Endometrium (tissue), 2 donors: ENCODE results near the gene ARHGAP20.

Experiments
- FAIRE-seq: peaks from 2 replicates; lab custom pipeline; 2012; peaks lifted over from hg19 to GRCh38; lab: Jason Lieb, UNC
- donor health status: control.
- donor health status: control.

The ARHGAP20 gene, protein sequence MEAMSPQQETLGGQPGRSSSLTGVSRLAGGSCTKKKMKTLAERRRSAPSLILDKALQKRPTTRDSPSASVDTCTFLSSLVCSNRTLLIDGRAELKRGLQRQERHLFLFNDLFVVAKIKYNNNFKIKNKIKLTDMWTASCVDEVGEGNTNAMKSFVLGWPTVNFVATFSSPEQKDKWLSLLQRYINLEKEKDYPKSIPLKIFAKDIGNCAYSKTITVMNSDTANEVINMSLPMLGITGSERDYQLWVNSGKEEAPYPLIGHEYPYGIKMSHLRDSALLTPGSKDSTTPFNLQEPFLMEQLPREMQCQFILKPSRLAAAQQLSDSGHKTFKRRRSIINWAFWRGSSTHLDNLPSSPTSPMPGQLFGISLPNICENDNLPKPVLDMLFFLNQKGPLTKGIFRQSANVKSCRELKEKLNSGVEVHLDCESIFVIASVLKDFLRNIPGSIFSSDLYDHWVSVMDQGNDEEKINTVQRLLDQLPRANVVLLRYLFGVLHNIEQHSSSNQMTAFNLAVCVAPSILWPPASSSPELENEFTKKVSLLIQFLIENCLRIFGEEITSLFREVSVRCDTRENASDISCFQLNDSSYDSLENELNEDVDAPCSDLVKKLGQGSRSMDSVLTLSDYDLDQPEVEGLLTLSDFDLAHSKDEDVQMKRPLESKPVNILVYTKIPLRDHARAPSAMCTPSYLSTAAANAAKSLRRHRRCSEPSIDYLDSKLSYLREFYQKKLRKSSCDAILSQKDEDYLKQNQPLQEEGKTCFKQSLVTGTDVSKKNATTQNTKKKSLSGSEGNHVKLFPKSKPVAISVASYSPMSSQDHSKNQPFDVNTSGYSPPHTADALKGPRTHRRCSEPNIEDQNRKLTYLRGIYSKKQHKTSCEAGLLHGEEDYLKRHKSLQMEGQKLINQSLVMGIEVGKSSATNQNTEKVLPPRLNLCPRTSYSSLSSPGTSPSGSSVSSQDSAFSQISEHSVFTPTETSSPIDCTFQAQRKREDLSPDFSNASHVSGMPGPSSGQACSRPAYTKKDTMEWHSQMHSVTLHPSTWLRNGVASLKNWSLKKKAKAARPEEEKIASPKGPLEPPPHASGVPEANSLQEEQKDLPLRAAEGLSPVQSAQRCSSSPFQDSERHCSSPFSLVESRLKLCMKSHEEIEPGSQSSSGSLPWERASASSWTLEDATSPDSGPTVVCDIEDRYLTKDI

DNA sequence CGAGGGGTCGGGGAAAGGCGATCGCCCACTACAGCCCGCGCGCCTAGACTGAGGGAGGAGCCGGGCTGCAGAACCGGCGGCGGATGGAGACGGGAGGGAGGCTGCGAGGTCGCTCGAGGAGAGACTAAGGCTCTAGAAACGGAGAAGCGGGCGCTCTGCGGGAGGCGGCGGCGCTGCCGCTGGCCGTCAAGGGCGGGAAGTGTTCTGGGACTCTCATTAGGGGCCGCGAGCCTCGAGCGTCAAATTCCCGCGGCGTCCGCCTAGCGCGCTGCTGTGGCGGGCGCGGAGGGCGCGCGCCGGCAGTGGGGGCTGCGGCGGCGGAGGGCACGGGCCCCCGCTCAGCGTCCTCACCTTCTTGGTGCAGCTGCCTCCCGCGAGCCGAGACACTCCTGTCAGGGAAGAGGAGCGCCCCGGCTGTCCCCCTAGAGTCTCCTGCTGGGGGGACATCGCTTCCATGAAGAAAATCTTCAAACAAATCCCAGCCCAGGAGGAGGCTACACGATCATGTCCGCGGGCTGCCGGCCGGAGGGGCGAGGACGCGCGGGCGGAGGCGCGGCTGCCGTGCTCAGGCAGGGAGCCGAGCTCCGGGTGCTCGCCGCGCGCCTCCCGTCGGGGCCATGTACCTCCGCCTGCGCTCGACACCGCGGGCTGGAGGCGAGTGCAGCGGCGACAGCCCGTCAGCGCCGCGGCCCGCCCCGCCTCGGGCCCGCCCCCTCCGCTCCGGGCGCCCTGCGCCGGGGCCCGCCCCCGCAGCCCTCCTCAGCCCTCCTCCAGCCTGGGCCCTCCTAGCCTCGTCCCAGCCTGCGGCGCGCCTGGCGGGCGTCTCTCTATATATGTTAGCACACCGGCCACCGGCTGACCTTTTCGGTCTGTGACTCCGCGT, at the start of gene ARHGAP20:
Gene ARHGAP20, minus strand, starts transcription at position 662 of the 883 bp plus-strand sequence. Its CDS starts 206 bp downstream, at position 456.
- FAIRE-seq = no peak

DNA sequence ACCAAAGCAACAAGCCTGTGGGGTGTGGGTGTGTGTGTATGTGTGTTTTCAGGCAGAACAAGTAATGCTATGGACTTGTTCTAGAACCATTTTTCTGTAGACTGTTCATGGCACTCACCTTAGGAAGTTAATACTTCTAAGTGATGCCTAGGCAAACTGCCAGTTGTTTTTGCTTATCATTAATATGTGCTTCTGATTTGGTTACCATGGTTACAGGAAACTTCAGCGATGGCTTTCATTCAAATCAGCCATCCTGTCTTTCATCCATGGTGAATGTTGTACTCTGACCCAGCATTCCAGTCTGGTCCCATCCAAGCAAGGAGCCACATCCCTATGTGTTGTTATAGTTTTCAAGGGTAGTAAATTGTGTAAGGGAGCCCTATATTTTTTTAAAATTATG, 49.8 kb upstream of the ARHGAP20 start:
- no peak for FAIRE-seq

DNA sequence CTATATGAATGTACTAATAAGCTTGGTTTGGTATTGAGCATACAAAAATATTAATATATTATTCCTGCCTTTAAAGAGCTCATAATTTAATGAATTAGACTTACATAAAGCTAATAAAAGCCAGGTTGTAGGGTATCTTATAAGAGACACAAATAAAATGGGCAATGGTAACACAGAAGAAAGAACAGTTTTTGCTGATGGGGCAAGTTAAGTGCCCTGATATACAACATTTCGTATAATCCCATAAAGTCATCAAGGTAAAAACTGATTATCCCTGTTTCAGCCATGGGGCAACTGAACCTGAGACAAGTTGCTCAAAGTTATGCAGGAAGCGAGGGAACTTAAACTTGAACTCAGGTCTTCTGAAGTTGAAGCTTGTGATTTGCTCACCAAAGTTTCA, 48.9 kb upstream of the ARHGAP20 start:
- FAIRE-seq = no peak

DNA sequence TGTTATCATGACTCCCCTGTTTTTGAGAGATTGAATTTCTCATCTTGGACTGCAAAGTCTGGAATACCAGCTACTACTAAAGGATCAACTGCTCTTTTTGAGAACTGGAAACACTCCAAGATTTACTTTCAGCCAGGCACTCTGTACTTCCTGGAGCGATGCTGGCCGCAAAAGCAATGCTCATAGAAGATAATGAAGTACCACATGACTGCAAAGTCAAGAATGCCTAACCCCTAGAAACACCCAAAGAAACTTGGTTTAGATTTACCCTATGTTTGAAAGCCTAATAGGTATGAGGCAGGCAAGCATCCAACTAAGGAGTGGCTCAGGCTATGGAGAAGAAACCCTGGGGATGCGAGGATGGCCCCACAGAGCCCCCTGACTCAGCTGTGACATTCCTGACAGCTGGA, 47.7 kb upstream of the ARHGAP20 start:
- FAIRE-seq = no peak

DNA sequence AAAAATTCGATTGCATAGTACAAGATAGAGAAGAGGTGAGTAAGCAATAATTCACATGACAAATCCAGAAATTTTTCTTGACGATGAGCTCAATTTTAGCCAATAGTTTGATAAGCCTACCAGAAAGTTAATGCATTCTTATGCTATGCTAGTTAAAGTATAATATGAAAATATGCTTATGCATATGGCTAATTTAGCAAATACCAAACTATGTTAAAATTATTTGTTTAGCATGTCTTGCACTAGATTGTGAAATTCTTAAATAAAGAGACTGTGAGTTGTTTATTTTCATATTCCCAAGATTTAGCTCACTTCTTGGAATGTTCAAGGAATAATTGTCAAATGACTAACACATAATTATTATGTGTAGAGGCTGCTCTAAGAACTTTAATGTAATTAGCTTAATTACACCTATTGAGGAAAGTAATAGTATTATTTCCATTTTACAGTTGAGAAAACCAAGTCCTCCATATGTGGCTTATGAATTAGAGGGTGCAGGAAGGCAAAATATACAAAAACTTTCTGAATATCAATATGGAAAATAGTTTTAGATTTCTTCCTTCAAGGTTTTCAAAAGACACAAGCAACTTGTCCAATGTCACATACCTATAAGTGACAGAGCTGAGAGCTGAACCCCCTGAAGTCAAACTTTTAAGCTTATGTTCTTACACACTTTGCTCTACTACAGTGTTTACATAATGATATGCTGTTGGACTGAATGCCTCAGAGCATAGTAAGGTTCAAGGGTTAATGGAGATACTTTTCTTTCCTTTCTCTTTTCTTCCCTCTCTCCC, 45.9 kb upstream of the ARHGAP20 start:
- FAIRE-seq = no peak

DNA sequence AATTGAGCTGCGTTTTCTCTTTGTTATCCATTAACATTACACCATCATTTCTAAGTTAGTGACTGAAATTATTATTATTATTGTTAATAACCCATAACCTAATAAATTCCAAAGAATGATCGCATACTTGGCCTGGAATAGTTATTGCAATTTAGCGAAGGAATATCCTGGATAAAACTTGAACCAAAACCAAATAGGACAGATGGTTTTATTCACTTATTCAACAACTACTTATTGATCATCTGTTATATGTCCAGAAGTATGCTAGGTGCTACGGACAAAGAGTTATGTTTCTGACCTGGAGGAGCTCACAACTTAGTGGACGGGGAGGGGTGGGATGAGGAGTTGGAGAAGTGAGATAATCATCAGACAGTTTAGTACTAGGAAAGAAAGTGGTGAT, 44.8 kb upstream of the ARHGAP20 start:
- no peak for FAIRE-seq

DNA sequence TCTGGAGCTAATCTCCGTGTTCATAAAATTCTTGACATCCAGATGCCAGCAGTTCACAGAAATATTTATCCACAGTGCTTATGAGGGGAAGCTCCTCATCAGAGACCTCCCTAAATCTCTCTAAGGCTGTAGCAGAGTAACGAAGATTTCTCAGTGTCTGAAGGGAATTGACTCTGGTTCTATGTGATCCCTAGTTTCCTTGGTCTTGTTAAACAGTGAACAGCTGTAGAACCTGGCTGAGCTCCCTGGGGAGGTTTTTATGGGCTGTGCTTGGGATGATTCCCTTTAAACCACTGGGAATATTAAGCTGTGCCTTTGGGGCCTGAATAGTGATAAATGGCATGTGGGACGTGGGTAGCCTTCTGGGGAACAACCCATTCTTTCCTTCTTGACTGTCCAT, 43.7 kb upstream of the ARHGAP20 start:
- no peak for FAIRE-seq

DNA sequence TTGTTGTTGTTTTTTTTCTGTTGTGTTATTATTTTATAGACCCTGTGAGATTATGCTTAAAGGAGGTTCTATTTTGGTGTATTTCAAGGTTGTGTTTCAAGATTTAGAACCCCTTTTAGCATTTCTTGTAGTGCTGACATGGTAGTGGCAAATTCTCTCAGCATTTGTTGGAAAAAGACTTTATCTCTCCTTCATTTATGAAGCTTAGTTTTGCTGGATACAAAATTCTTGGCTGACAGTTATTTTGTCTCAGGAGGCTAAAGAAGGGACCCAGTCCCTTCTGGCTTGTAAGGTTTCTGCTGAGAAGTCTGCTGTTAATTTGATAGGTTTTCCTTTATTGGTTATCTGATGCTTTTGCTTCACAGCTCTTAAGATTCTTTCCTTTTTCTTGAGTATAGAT, 40.7 kb upstream of the ARHGAP20 start:
- FAIRE-seq = no peak

DNA sequence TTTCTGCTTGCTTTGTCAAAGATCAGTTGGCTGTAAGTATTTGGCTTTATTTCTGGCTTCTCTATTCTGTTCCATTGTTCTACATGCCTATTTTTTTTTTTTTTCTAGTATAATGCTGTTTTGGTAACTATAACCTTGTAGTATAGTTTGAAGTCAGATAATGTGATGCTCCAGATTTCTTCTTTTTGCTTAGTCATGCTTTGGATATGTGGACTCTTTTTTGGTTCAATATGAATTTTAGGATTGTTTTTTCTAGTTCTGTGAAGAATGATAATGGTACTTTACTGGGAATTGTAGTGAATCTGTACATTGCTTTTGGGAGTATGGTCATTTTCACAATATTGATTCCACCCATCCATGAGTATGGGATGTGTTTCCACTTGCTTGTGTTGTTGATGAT, 37.9 kb upstream of the ARHGAP20 start:
- FAIRE-seq = no peak

DNA sequence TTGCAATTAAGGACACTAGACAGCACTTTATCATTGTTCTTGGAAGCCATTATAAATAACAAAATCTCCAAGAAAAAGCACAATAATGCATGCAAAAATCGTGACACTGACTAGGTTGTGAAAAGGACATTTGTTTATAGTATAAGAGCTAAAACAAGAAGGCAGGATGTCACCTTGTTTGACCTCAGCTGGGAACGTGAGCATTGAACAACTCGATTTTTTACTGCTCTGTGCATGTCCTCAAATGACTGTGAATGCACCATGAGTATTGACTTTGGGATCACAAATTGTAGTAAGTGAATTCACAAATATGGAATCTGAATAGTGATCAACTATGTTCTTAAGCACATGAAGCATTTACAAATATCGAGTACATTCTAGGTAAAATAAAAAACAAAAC, 35.3 kb upstream of the ARHGAP20 start:
- FAIRE-seq = no peak

DNA sequence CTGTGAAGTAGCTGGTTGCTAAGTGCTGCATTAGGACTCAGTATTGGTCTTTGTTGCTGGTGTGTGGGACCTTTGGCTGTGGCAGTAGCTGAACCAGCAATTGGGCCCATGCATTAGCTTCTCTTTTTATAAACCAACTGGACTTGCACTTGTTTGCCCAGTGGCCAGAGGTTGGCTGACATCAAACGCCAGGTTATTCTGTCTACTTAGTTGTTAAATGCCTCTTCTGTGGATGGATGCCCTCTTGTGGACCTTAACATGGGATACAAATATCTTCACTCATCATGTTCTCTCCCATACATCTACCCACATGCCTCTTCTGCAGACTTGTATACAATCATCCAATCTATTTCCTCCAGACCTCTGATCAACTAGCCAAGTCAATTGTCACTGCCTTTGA, 26.4 kb upstream of the ARHGAP20 start:
- FAIRE-seq = no peak

DNA sequence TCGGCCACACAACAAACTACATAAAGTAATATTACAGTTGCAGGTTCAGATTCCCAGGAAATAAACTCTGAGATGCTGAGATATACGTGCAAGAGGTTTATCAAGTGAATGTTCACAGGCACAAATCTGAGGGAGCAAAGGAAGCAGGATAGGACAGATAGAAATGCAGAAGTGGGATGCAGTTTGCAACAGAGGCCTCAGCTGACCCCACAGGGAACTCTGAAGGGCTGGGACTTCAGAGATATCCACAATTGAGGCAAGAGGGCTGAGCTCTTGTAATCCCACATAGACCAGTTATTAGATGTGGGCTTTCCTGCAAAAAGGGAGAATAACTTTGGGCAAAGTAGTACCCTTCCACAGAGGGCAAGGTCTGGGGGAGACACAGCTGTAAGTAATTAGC, 25.4 kb upstream of the ARHGAP20 start:
- FAIRE-seq = no peak

DNA sequence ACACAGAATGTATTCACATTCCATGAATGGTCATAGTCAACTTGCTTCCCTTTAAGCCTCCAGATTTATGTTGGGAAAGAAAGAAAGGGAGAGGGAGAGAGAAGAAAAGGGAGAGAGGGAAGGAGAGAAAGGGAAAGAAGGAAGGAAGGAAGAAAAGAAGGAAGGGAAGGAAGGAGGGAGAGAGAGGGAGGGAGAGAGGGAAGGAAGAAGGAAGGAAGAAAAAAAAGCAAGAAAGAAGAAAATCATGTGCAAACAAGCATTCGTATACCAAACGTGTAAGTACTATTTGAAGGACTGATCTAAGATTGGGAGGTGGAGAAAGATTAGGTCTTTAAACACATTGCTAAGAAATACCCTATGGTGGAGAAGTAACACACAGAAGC, 23.9 kb upstream of the ARHGAP20 start:
- no peak for FAIRE-seq

DNA sequence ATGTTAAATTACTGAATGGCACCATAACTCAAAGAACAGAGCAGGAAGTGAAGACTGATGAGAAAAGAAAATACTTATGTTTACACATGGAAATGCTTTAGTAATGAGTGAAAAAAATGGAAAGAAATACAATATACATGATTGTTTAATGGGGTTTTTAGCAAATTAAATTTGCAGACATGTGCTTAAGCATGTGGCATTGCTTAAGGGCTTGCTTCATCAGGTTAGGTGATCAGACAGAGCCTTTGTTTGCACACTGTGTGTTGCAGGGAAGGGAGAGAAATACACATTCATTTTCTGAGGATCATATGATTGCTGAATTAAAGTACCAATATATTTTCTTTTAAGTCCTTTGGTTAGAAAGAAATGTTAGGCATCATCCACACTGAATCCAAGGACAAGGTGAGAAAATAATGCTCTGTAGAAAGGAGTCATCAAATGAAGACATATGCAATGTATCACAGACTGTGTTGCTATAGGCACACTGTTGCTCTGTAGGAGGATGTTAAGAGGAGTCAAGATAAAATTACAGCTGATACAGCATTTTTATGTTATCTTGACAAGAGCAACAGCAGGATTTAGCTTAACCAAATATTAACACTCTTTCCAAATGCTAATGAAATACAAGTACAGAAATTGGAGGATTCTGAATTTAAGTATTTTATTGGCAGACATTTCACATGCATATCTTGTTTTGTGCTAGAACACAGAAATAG, 23.4 kb upstream of the ARHGAP20 start:
- no peak for FAIRE-seq

DNA sequence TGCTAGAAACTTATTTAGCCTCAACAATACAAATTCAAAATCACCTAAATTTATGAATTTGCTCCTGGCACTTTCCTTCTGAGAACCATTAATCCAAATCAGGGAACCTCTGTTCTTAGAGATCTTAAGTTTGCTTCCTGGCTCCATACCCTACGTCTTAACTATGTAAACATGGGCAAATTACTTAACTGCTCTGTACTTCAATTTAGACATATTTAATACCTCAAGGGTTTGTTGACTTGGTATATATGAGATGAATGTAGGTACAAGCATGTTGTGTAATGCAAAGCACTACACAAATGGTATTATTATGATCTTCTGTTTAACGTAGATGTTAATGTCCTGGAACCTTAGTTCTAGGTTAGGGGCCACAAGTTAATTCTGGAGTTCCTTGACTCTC, 22.6 kb upstream of the ARHGAP20 start:
- FAIRE-seq = no peak

DNA sequence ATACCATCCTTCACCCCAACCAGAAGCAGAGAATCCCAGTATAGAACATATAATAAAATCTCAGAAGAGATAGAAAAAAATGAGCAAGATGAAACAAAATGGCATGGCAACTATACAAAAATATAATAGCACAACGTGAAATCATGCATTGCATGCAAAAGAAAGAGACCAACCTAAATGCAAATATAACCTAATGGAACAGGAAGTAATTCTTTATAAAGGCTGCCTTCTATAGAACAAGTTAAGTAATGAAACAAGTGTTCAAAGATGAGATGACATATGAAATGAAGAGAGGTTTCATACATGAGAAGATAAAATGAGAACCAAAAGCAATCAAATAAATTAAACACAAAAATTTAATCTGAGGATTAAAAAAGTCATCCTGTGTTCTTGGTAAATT, 18.5 kb upstream of the ARHGAP20 start:
- FAIRE-seq = no peak

DNA sequence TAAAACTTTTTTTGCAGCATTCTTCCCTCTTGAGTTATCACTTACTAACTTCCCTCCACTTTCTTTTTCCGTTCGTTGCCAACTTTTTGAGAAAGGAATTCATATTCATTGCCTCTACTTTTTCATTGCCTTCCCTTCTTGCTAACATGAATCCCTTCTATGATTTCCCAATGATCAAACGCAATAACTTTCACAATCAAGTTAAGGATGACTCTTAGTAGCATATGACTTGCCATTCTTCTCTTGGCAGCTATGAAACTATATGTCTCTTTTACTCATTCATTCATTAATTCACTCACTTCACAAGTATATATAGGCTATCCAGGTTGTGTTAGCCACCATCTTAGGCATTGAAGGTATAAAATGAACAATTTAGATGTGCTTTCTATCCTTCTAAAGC, 16.6 kb upstream of the ARHGAP20 start:
- FAIRE-seq = no peak

DNA sequence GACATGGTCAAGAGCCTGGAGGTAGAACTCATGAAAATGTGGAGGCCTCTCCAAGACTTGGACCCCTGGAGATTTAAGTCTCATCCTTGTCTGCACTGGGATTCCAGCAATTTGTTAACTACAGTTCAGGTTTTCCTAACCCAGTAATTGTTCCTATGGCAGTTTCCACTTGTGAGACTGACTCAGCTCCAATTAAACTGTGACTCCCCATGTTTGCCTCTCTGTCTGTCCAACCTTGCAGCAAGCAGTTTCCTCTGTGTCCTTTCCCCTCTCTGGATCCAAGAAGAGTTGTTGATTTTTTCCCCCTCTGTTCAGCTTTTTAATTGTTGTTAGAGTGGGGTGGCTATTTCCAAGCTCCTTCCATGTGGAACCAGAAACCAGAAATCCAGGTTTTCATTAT, 16.2 kb upstream of the ARHGAP20 start:
- FAIRE-seq = no peak

DNA sequence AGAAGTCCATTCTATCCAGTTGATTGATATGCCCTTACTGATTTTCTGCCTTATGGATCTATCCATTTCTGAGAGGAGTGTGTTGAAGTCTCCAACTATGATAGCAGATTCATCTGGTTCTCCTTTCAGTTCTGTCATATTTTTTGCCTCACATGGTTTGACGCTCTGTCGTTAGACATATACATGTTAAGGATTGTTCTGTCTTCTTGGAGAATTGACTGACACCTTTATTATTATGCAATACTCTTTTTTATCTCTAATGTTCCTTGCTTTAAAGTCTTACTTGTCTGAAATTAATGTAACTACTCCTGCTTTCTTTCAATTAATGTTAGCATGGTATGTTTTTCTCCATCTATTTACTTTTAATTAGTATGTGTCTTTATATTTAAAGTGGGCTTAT, 12.1 kb upstream of the ARHGAP20 start:
- no peak for FAIRE-seq
